Measurements from ENCODE around the gene PTP4A2. TPM values are rescaled to one million over a fixed set of nuclear protein-coding genes. Genes with fewer than 3 reads are reported as not detected.

Gene PTP4A2
- total and polyA plus RNA-seq, 9 donors, result 92.5 to 366 (median 246) TPM

- Histone ChIP-seq H3K4me1 (ENCODE audit: insufficient read depth) (peaks cover 10% of the 10 kb centered on the region), H3K27me3 (no peaks in the 10 kb centered on the region), H3K4me3 (no peak overlapping the region), H3K36me3 (no peaks in the 10 kb centered on the region), H3K9me3 (no peaks in the 10 kb centered on the region), H3K27ac (no peak overlapping the region)
- TF ChIP-seq POLR2A (IDR thresholded peaks at IDR 0.05) (no peak), EP300 (IDR thresholded peaks at IDR 0.05) (no peak), CTCF (IDR thresholded peaks at IDR 0.05) (no peak)
- 82 to 90% (median 90%) methylated on average over 6 of the region's 6 CpGs for WGBS, 3 donors
- peak in 1 of 5 donors; percentile 39 for DNase-seq
- intact Hi-C loops (cut with DNase I), result loop anchor here in 2 of 4 donors (10.0 kb wide), 1 partner anchor 165 kb away; no protein-coding TSS in a partner anchor
Measured at GRCh38 chr1:31959521-31960340, 21.6 kb upstream of the PTP4A2 start.

GRCh38 chr1:31957701-31958674 lies 19.8 kb upstream of the PTP4A2 start:
- no peaks in the 10 kb centered on the region for H3K27me3 ChIP-seq
- WGBS, 3 donors, result 79 to 84% (median 80%) methylated on average over 9 of the region's 9 CpGs
- H3K4me1 ChIP-seq (ENCODE audit: insufficient read depth), result peaks cover 11% of the 10 kb centered on the region
- no peak overlapping the region for H3K4me3 ChIP-seq
- no peaks in the 10 kb centered on the region for H3K36me3 ChIP-seq
- intact Hi-C loops (cut with DNase I), result no loop called here
- no peaks in the 10 kb centered on the region for H3K9me3 ChIP-seq
- DNase-seq, result no peak
- no peak for TF ChIP-seq CTCF (IDR thresholded peaks at IDR 0.05)
- no peak for TF ChIP-seq POLR2A (IDR thresholded peaks at IDR 0.05)
- TF ChIP-seq EP300 (IDR thresholded peaks at IDR 0.05), result no peak
- H3K27ac ChIP-seq, result no peak overlapping the region

GRCh38 chr1:31955917-31956736 lies 18.0 kb upstream of the PTP4A2 start:
- peak in 2 of 3 donors; percentile 40 to 42 for TF ChIP-seq CTCF (IDR thresholded peaks at IDR 0.05)
- no peak for TF ChIP-seq POLR2A (IDR thresholded peaks at IDR 0.05)
- peak; percentile 22 for TF ChIP-seq EP300 (IDR thresholded peaks at IDR 0.05)
- peak overlapping the region; percentile 87 to 98 for H3K27ac ChIP-seq
- no peak overlapping the region for H3K4me3 ChIP-seq
- peaks cover 11% of the 10 kb centered on the region for H3K4me1 ChIP-seq (ENCODE audit: insufficient read depth)
- intact Hi-C loops (cut with DNase I), result no loop called here
- H3K9me3 ChIP-seq, result no peaks in the 10 kb centered on the region
- no peaks in the 10 kb centered on the region for H3K27me3 ChIP-seq
- H3K36me3 ChIP-seq, result no peaks in the 10 kb centered on the region
- DNase-seq, result peak; percentile 73 to 91 (median 80)
- WGBS, 3 donors, result 60 to 63% (median 60%) methylated on average over 11 of the region's 11 CpGs
